ENCODE data around the gene ST3GAL2.

The ST3GAL2 gene

DNA sequence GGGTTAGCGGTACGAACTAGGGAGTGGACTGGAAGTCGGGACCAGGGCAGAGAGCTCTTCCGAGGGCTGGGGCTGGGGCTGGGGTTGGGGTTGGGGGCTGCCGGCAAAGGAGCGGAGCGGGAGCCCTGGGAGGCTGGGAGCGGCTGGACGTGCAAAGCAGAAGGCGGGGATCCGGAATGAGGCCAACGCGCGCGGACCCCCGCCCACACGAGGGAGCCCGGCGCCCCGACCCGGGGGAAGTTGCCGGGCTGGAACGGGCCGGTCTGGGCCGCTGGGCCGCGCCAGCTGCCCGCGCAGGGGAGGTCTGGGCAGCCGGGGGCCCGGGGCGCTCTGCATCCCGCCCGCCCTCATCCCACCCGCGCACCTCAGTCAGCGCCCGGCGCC is 323 bp downstream of the ST3GAL2 start:
- TF ChIP-seq EZH2phosphoT487 (IDR thresholded peaks at IDR 0.05; ENCODE audit: low read length) (no peak), EZH2 (optimal IDR thresholded peaks at IDR 0.05; ENCODE audit: low read depth, low read length) (no peak)
- TF ChIP-seq, protein P1, sequence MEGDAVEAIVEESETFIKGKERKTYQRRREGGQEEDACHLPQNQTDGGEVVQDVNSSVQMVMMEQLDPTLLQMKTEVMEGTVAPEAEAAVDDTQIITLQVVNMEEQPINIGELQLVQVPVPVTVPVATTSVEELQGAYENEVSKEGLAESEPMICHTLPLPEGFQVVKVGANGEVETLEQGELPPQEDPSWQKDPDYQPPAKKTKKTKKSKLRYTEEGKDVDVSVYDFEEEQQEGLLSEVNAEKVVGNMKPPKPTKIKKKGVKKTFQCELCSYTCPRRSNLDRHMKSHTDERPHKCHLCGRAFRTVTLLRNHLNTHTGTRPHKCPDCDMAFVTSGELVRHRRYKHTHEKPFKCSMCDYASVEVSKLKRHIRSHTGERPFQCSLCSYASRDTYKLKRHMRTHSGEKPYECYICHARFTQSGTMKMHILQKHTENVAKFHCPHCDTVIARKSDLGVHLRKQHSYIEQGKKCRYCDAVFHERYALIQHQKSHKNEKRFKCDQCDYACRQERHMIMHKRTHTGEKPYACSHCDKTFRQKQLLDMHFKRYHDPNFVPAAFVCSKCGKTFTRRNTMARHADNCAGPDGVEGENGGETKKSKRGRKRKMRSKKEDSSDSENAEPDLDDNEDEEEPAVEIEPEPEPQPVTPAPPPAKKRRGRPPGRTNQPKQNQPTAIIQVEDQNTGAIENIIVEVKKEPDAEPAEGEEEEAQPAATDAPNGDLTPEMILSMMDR (IDR thresholded peaks at IDR 0.05; ENCODE audit: low read length) = no peak
- Histone ChIP-seq H2AFZ (ENCODE audit: low read length) (peak overlapping the region; percentile 22), H3K9ac (ENCODE audit: low read length) (peak overlapping the region; percentile 34; the same call in 1 of the 2 replicates), H3K4me2 (ENCODE audit: low read depth, low read length) (peak overlapping the region; percentile 90), H3K79me2 (ENCODE audit: low read length) (peaks cover 39% of the 10 kb centered on the region), H3K4me3 (ENCODE audit: low read length) (peak overlapping the region; percentile 68), H3F3A (ENCODE audit: insufficient read depth, low read length) (no peaks in the 10 kb centered on the region), H3K9me2 (replicated peaks; ENCODE audit: insufficient read depth, low read length) (no peaks in the 10 kb centered on the region), H3K4me1 (ENCODE audit: low read length) (peaks cover 21% of the 10 kb centered on the region), H4K20me1 (ENCODE audit: insufficient read depth, low read length) (no peaks in the 10 kb centered on the region), H3K36me3 (replicated peaks; ENCODE audit: insufficient read depth, low read length) (no peaks in the 10 kb centered on the region), H3K27me3 (replicated peaks; ENCODE audit: insufficient read depth, low read length) (no peaks in the 10 kb centered on the region), H3K9me3 (replicated peaks; ENCODE audit: insufficient read depth, low read length) (no peaks in the 10 kb centered on the region), H3K27ac (ENCODE audit: low read length) (no peak overlapping the region)
- no peak for DNase-seq

DNA sequence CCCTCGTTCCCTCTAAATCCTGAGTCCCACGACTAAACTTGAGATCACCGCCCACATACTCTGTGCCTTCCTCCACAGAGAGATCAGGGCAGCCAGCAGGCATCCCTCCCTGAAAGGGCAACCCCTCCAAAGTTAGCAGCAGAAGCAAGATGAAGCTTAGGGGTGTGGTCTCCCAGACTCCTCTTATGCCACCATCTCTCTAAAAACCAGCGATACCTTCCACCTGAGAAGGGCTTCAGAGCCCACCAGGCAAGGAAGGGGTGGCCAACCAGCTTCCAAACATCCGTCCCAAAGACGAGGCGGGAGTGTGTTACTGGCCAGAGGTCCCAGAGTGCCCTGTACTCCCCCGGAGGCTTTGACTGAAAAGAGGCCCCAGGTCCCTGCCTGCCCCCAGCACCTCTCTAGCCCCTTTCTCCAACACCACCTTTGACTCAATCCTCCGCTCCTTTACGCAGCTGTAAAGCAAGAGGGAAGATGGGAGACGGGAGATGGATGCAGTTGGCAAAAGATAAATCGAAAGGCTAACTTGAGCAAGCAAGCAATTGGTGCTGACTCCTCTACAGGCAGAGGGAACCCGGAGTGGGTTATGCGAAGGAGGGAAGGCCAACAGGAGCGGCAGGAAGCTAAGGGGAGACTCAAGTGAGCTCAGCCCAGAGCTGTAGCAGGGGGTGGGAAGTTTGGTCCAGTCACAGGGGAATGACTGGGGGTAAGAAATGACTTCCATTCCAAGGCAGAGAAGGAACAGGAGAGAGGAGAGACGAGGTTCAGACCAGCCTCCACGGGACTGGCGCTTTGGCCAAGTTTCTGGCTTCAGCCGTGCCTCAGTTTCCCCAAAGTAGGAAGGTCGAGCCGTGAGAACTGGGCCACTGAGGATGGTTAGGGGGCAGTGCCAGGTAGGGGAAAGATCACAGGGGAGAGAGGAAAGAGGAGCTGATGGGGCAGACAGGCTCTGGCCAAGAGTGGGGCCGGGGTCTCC is 1.0 kb downstream of the ST3GAL2 start:
- peaks cover 43% of the 10 kb centered on the region for H3K79me2 ChIP-seq (ENCODE audit: low read length)
- H4K20me1 ChIP-seq (ENCODE audit: insufficient read depth, low read length) = no peaks in the 10 kb centered on the region

DNA sequence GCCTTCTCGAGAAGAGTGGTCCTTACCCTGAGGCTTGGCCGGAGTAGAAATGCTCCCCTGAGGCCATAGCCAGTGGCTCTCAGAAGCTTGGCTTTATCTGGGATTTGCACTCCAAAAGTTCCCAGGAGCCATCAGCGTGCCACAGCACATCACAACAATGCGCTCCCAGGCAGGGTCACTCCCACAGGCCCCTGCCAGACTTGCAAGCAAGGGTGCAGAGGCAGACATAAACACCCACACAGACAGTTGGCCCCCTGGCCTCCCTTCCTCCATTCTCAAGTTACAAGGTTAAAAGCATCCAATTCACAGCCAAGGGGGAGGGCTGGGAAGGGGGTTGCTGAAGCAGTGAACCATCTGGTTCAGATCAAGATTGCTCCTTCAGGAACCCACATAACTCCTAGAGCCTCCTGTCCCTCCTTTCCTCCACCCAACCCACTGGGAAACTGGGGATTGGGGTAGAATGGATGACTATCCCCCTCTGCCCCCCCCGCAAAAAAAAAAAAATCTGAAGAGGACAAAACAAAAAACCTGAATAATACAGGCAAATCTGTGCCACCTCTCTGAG is 1.8 kb downstream of the ST3GAL2 start:
- Histone ChIP-seq H4K20me1 (ENCODE audit: insufficient read depth, low read length) (no peaks in the 10 kb centered on the region), H3K9ac (ENCODE audit: low read length) (no peak overlapping the region), H3K4me1 (ENCODE audit: low read length) (peaks cover 35% of the 10 kb centered on the region), H3K4me2 (ENCODE audit: low read depth, low read length) (peak overlapping the region; percentile 90; the same call in 1 of the 2 replicates), H3K27ac (ENCODE audit: low read length) (no peak overlapping the region), H3K79me2 (ENCODE audit: low read length) (peaks cover 44% of the 10 kb centered on the region), H3K9me3 (replicated peaks; ENCODE audit: insufficient read depth, low read length) (no peaks in the 10 kb centered on the region), H3K9me2 (replicated peaks; ENCODE audit: insufficient read depth, low read length) (no peaks in the 10 kb centered on the region), H3K4me3 (ENCODE audit: low read length) (no peak overlapping the region; the same call in 1 of the 2 replicates), H2AFZ (ENCODE audit: low read length) (no peak overlapping the region), H3K27me3 (replicated peaks; ENCODE audit: insufficient read depth, low read length) (no peaks in the 10 kb centered on the region), H3K36me3 (replicated peaks; ENCODE audit: insufficient read depth, low read length) (no peaks in the 10 kb centered on the region), H3F3A (ENCODE audit: insufficient read depth, low read length) (peaks cover 11% of the 10 kb centered on the region; the same call in 1 of the 2 replicates)
- no peak for TF ChIP-seq EZH2 (optimal IDR thresholded peaks at IDR 0.05; ENCODE audit: low read depth, low read length)
- TF ChIP-seq, protein P1 (IDR thresholded peaks at IDR 0.05; ENCODE audit: low read length) = no peak
- TF ChIP-seq EZH2phosphoT487 (IDR thresholded peaks at IDR 0.05; ENCODE audit: low read length) = no peak
- DNase-seq = no peak

More for the DNA sequence above, 1.0 kb downstream of the ST3GAL2 start:
- Histone ChIP-seq H3K9me3 (replicated peaks; ENCODE audit: insufficient read depth, low read length) (no peaks in the 10 kb centered on the region), H3K4me1 (ENCODE audit: low read length) (peaks cover 28% of the 10 kb centered on the region), H3K36me3 (replicated peaks; ENCODE audit: insufficient read depth, low read length) (no peaks in the 10 kb centered on the region), H3K9ac (ENCODE audit: low read length) (peak overlapping the region; percentile 34; the same call in 1 of the 2 replicates), H2AFZ (ENCODE audit: low read length) (peak overlapping the region; percentile 22), H3K4me2 (ENCODE audit: low read depth, low read length) (peak overlapping the region; percentile 90), H3K27ac (ENCODE audit: low read length) (no peak overlapping the region), H3F3A (ENCODE audit: insufficient read depth, low read length) (peaks cover 5% of the 10 kb centered on the region; the same call in 1 of the 2 replicates), H3K9me2 (replicated peaks; ENCODE audit: insufficient read depth, low read length) (no peaks in the 10 kb centered on the region), H3K4me3 (ENCODE audit: low read length) (peak overlapping the region; percentile 68), H3K27me3 (replicated peaks; ENCODE audit: insufficient read depth, low read length) (no peaks in the 10 kb centered on the region)
- TF ChIP-seq, protein P1 (IDR thresholded peaks at IDR 0.05; ENCODE audit: low read length) = no peak
- TF ChIP-seq EZH2 (optimal IDR thresholded peaks at IDR 0.05; ENCODE audit: low read depth, low read length) (no peak), EZH2phosphoT487 (IDR thresholded peaks at IDR 0.05; ENCODE audit: low read length) (no peak)
- no peak for DNase-seq

Measured in MM.1S (cell line).